Vagina (tissue), 2 donors: ENCODE results near the gene FAM120B. TPM values are rescaled to one million over a fixed set of nuclear protein-coding genes. Genes with fewer than 3 reads are reported as not detected.
A peak's percentile ranks its signal among the peaks of the same experiment; 100 is the strongest.

Source experiments
- DNase-seq, 2 donors: peaks; one replicate each; pipeline ENCODE4 v3.0.0-alpha.2; 2017; ENCODE audit errors: extremely low spot score in 2 of 2
- H3K27ac ChIP-seq: fragments of 200-600 bp; sonication (generic); one replicate; pipeline ENCODE4 v1.5.1; 2019
- H3K27me3 ChIP-seq: fragments of 200-600 bp; sonication (generic); one replicate; pipeline ENCODE4 v1.5.1; 2019
- H3K36me3 ChIP-seq, 2 donors: fragments of 200-600 bp; sonication (generic); one replicate each; pipeline ENCODE4 v1.5.1; 2017 to 2019
- H3K4me1 ChIP-seq: fragments of 200-600 bp; sonication (generic); one replicate; pipeline ENCODE4 v1.5.1; 2019
- H3K4me3 ChIP-seq, 2 donors: fragments of 200-600 bp; sonication (generic); 1 replicate in 1 of 2; 2 replicates in 1 of 2; pipeline ENCODE4 v1.5.1; 2016 to 2019
- H3K9me3 ChIP-seq: fragments of 200-600 bp; sonication (generic); one replicate; pipeline ENCODE4 v1.5.1; 2019
- POLR2A ChIP-seq, 2 donors: fragments of 450-650 bp; IDR thresholded peaks; one replicate each; pipeline ENCODE4 v1.6.1; 2017; ENCODE audit warnings: antibody characterized with exemption in 2 of 2, mild to moderate bottlenecking in 2 of 2, moderate library complexity in 2 of 2
- POLR2AphosphoS5 ChIP-seq, 2 donors: sonication (generic); formaldehyde crosslinking; IDR thresholded peaks; one replicate each; pipeline ENCODE4 v1.9.0; 2017; ENCODE audit warnings: antibody characterized with exemption in 2 of 2, mild to moderate bottlenecking in 2 of 2, low read depth in 1 of 2; ENCODE audit not compliant: insufficient read depth in 1 of 2
- intact Hi-C: fragments of 100-400 bp; cut with DNase I; formaldehyde crosslinking; loops from one replicate; pipeline ENCODE4 v1.15.1; 2023
- total RNA-seq: library from RNA; depleted of rRNA; stranded (reverse); fragments of >200 nt; gene quantifications from one replicate; pipeline ENCODE4 v1.2.3, GENCODE V29; 2016
- TF ChIP-seq, protein P1 (sequence below), 3 experiments: fragments of 450-650 bp in 2 of 3; fragments of 200-600 bp in 1 of 3; sonication (generic) in 1 of 3; IDR thresholded peaks; one replicate each; pipeline ENCODE4 v1.5.1; 2017 to 2019; ENCODE audit warnings: antibody characterized with exemption in 3 of 3, mild to moderate bottlenecking in 2 of 3, moderate library complexity in 2 of 3

The FAM120B gene
- total RNA-seq, 1 donor from 2014 or later: 34.6 TPM

DNA sequence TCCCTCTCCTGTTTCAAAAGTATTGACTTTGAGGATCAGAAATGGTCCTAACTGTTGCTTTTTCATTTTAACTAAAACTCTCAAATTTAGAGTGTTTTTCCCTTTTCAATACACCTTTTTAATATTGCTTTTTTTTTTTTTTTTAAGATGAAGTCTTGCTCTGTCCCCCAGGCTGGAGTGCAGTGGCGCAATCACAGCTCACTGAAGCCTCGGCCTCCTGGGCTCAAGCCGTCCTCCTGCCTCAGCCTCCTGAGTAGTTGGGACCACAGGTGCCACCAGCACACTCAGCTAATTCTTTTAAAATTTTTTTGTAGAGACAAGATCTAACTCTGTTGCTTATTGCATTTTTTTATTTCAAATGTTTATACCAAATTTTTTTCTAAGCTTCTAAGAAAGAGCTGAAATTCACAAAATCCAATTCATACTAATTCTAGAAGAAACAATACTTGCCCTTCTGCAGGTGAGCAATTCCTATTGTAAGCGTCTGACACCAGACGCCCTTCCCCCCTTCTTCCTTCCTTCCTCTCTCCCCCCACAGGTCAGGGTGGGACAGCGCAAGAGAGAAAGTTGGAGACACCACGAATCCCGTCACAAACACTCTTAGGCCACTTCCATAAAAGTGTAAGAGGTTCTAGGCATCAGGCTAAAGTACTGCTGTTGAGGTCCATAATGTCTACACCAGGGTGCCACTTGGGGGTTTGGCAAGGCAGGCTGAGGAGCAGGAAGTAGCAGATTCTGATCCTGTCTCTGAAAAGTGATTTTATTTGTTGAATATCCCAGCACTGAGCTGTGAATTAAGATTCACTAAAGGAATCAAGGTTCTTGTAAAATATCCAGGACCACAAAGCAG, 28.4 kb upstream of the FAM120B start:
- Histone ChIP-seq H3K4me1 (peaks cover 39% of the 10 kb centered on the region), H3K27me3 (no peaks in the 10 kb centered on the region), H3K9me3 (no peaks in the 10 kb centered on the region), H3K27ac (no peak overlapping the region), H3K4me3 (no peak overlapping the region), H3K36me3 (peaks cover 0 to 2% of the 10 kb centered on the region in 2 donors)
- no peak for DNase-seq
- intact Hi-C loops: no loop called here
- TF ChIP-seq POLR2AphosphoS5 (IDR thresholded peaks at IDR 0.05; ENCODE audit: insufficient read depth in 1 of 2, low read depth in 1 of 2) (no peak), POLR2A (IDR thresholded peaks at IDR 0.05) (no peak)
- TF ChIP-seq, protein P1, sequence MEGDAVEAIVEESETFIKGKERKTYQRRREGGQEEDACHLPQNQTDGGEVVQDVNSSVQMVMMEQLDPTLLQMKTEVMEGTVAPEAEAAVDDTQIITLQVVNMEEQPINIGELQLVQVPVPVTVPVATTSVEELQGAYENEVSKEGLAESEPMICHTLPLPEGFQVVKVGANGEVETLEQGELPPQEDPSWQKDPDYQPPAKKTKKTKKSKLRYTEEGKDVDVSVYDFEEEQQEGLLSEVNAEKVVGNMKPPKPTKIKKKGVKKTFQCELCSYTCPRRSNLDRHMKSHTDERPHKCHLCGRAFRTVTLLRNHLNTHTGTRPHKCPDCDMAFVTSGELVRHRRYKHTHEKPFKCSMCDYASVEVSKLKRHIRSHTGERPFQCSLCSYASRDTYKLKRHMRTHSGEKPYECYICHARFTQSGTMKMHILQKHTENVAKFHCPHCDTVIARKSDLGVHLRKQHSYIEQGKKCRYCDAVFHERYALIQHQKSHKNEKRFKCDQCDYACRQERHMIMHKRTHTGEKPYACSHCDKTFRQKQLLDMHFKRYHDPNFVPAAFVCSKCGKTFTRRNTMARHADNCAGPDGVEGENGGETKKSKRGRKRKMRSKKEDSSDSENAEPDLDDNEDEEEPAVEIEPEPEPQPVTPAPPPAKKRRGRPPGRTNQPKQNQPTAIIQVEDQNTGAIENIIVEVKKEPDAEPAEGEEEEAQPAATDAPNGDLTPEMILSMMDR (IDR thresholded peaks at IDR 0.05): no peak

DNA sequence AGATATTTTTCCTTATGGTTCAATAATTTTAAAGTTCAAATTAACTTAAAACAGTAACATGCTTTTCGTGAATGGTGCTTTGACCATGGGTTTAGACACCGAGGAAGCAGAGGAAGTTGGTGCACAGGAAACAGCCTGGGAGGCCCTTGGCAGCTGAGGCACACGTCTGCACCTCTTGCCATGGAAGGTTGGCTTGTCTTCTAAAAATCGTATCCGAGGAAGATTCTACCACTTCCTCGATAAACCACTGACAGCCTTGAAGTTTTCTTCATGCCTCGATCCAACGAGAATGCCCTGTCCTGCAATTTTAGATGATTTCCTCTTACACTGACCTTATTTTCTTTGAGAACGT, 27.8 kb upstream of the FAM120B start:
- no peak overlapping the region for H3K4me3 ChIP-seq
- peaks cover 39% of the 10 kb centered on the region for H3K4me1 ChIP-seq
- no peak for DNase-seq
- peaks cover 0 to 8% of the 10 kb centered on the region in 2 donors for H3K36me3 ChIP-seq
- intact Hi-C loops: no loop called here
- H3K27ac ChIP-seq: no peak overlapping the region
- H3K9me3 ChIP-seq: no peaks in the 10 kb centered on the region
- TF ChIP-seq, protein P1 (IDR thresholded peaks at IDR 0.05): no peak
- TF ChIP-seq POLR2AphosphoS5 (IDR thresholded peaks at IDR 0.05; ENCODE audit: insufficient read depth in 1 of 2, low read depth in 1 of 2) (no peak), POLR2A (IDR thresholded peaks at IDR 0.05) (no peak)
- H3K27me3 ChIP-seq: no peaks in the 10 kb centered on the region

DNA sequence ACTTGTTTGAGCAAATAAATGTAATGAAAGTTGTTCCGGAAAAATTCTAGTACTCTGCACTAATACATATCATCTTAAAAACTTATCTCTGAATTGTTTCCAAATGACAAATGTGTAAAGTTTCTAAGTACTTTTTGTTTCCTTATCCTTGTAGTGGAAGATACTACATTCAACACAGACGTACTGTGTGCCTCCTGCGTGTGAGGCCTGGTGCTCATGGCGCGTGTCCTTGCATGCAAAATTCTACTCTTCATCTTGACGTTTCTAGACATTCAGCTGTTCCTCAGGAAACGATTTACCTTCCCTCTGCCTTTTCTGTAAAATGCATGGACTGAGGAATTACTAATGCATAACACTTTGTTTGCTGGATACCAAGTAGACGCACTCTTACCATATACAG, 27.1 kb upstream of the FAM120B start:
- Histone ChIP-seq H3K9me3 (no peaks in the 10 kb centered on the region), H3K36me3 (peaks cover 0 to 12% of the 10 kb centered on the region in 2 donors), H3K27ac (peak overlapping the region; percentile 58), H3K4me1 (peaks cover 39% of the 10 kb centered on the region), H3K4me3 (no peak overlapping the region), H3K27me3 (no peaks in the 10 kb centered on the region)
- TF ChIP-seq POLR2A (IDR thresholded peaks at IDR 0.05) (no peak), POLR2AphosphoS5 (IDR thresholded peaks at IDR 0.05; ENCODE audit: insufficient read depth in 1 of 2, low read depth in 1 of 2) (no peak)
- TF ChIP-seq, protein P1 (IDR thresholded peaks at IDR 0.05): no peak
- intact Hi-C loops: no loop called here
- DNase-seq: no peak

GRCh38 chr6:170279977-170280688, 26.4 kb upstream of the FAM120B start:
- Histone ChIP-seq H3K4me1 (peaks cover 33% of the 10 kb centered on the region), H3K4me3 (peak overlapping the region; percentile 25 to 31), H3K27ac (peak overlapping the region; percentile 58), H3K36me3 (peaks cover 0 to 19% of the 10 kb centered on the region in 2 donors), H3K9me3 (no peaks in the 10 kb centered on the region), H3K27me3 (no peaks in the 10 kb centered on the region)
- peak in 1 of 2 donors; percentile 63 for TF ChIP-seq POLR2AphosphoS5 (IDR thresholded peaks at IDR 0.05; ENCODE audit: insufficient read depth in 1 of 2, low read depth in 1 of 2)
- TF ChIP-seq, protein P1 (IDR thresholded peaks at IDR 0.05): no peak
- DNase-seq: no peak
- intact Hi-C loops: no loop called here

DNA sequence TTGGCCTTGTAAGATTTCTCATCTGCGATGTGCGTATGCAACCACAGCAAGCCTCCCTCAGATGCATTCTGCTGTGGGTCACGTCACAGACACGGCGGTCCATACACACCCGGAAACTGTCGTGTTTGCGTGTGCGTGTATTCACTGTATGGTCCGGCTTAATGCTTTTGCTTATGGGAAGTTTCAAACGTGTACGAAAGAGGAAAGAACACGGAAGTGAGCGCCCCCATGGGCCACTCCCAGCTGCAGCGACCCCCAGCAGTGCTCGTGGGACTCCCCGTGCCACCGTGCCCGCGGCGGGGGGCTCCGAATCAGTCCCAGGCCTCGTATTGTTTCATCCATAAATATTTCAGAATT, 25.9 kb upstream of the FAM120B start:
- Histone ChIP-seq H3K9me3 (no peaks in the 10 kb centered on the region), H3K4me1 (peaks cover 28% of the 10 kb centered on the region), H3K4me3 (peak overlapping the region; percentile 25 to 31), H3K27me3 (no peaks in the 10 kb centered on the region), H3K27ac (peak overlapping the region; percentile 58), H3K36me3 (peaks cover 0 to 22% of the 10 kb centered on the region in 2 donors)
- DNase-seq: no peak
- no peak for TF ChIP-seq POLR2AphosphoS5 (IDR thresholded peaks at IDR 0.05; ENCODE audit: insufficient read depth in 1 of 2, low read depth in 1 of 2)
- TF ChIP-seq, protein P1 (IDR thresholded peaks at IDR 0.05): no peak
- no peak for TF ChIP-seq POLR2A (IDR thresholded peaks at IDR 0.05)
- intact Hi-C loops: no loop called here
